K562 (cell line): ENCODE data around the gene MYCBP2. TPM values are rescaled to one million over a fixed set of nuclear protein-coding genes. Genes with fewer than 3 reads are reported as not detected.

Source experiments
- ATAC-seq: fragments of 200-7000 bp; cut with Tn5 transposase; 3 replicates; pipeline ENCODE4 v1.9.1; 2020; ENCODE audit warnings: moderate library complexity
- BruUV-seq: library from RNA; stranded (reverse); fragments of 400-500 nt; replicated peaks from 2 replicates; lab custom pipeline; 2021; lab: Mats Ljungman, UMichigan
- CTCF ChIA-PET: fragments of 300-600 bp; formaldehyde crosslinking; extraction: SDS; loops from one replicate; lab custom pipeline; 2021; ENCODE audit warnings: low intra/inter-chr PET ratio; lab: Yijun Ruan, JAX
- POLR2A ChIA-PET: fragments of 300-600, 350-650 bp; sonication (Branson Sonifier 250); formaldehyde crosslinking; extraction: SDS; loops from one replicate; lab custom pipeline; 2021; ENCODE audit warnings: antibody characterized with exemption, inconsistent platforms; lab: Yijun Ruan, JAX
- DNase-seq, 4 experiments: peaks; one replicate each; pipeline versions ENCODE4 v3.0.0 to v3.0.0-alpha.2; 2011 to 2018; ENCODE audit warnings: low spot score in 3 of 4, mixed read lengths in 3 of 4; ENCODE audit errors: extremely low read depth in 1 of 4
- FAIRE-seq: peaks from 2 replicates; lab custom pipeline; 2011; peaks lifted over from hg19 to GRCh38; lab: Jason Lieb, UNC
- H2AFZ ChIP-seq: 2 replicates; pipeline ENCODE4 v1.6.0; 2011; ENCODE audit warnings: low read depth, low read length, control low read depth, inconsistent platforms
- H3K27ac ChIP-seq: fragments of 200-600 bp; 3 replicates; pipeline ENCODE4 v1.8.0; 2011; ENCODE audit warnings: low read depth, mild to moderate bottlenecking, control low read depth, inconsistent platforms, low read length, moderate library complexity, mixed read lengths; ENCODE audit errors: extremely low read depth
- H3K27me3 ChIP-seq, 2 experiments: fragments of 300-600 bp in 1 of 2; 2 replicates in 1 of 2; 3 replicates in 1 of 2; pipeline versions ENCODE4 v1.6.0 to v1.8.0; 2011; ENCODE audit warnings: inconsistent platforms in 2 of 2, low read length in 2 of 2, mild to moderate bottlenecking in 1 of 2, mixed read lengths in 1 of 2, moderate library complexity in 1 of 2; ENCODE audit not compliant: control insufficient read depth in 2 of 2, insufficient read depth in 2 of 2
- H3K36me3 ChIP-seq: fragments of 300-600 bp; 3 replicates; pipeline ENCODE4 v1.8.0; 2011; ENCODE audit warnings: mild to moderate bottlenecking, low read length, inconsistent platforms; ENCODE audit not compliant: control insufficient read depth, insufficient read depth
- H3K4me1 ChIP-seq, 2 experiments: fragments of 200-600 bp in 1 of 2; replicated peaks in 1 of 2; 2 replicates in 1 of 2; 3 replicates in 1 of 2; pipeline versions ENCODE4 v1.5.1 to v1.8.0; 2011; ENCODE audit warnings: inconsistent platforms in 2 of 2, low read length in 2 of 2, mild to moderate bottlenecking in 1 of 2, mixed read lengths in 1 of 2, moderate library complexity in 1 of 2; ENCODE audit not compliant: control insufficient read depth in 2 of 2, insufficient read depth in 2 of 2
- H3K4me2 ChIP-seq: 2 replicates; pipeline ENCODE4 v1.6.1; 2011; ENCODE audit warnings: low read length, control low read depth, inconsistent platforms, mixed read lengths; ENCODE audit not compliant: insufficient read depth
- H3K4me3 ChIP-seq: fragments of 200-600 bp; sonication (generic), shearing (Covaris generic); 2 replicates; pipeline ENCODE4 v1.5.1; 2016; ENCODE audit warnings: control low read depth, inconsistent platforms
- H3K79me2 ChIP-seq: fragments of 200-600 bp; 3 replicates; pipeline ENCODE4 v1.8.0; 2011; ENCODE audit warnings: low read length, inconsistent platforms; ENCODE audit not compliant: control insufficient read depth, insufficient read depth
- H3K9ac ChIP-seq, 2 experiments: 2 replicates each; pipeline versions ENCODE4 v1.6.0 to v1.6.1; 2011; ENCODE audit warnings: low read depth in 2 of 2, low read length in 2 of 2, control low read depth in 1 of 2, inconsistent platforms in 1 of 2, mild to moderate bottlenecking in 1 of 2, mixed read lengths in 1 of 2; ENCODE audit not compliant: insufficient read depth in 1 of 2
- H3K9me1 ChIP-seq: one replicate; pipeline ENCODE4 v1.6.0; 2011; ENCODE audit warnings: inconsistent platforms, mild to moderate bottlenecking, low read length, moderate library complexity; ENCODE audit not compliant: control insufficient read depth, insufficient read depth
- H3K9me3 ChIP-seq: replicated peaks from 2 replicates; pipeline ENCODE4 v1.5.1; 2011; ENCODE audit warnings: low read depth, low read length, inconsistent platforms; ENCODE audit not compliant: control insufficient read depth, insufficient read depth
- H4K20me1 ChIP-seq: replicated peaks from 2 replicates; pipeline ENCODE4 v1.6.1; 2011; ENCODE audit warnings: low read length, inconsistent platforms, mixed read lengths; ENCODE audit not compliant: control insufficient read depth, insufficient read depth
- CCAR2 ChIP-seq: fragments of 200-400 bp; formaldehyde crosslinking; IDR thresholded peaks from 2 replicates; pipeline ENCODE4 v1.6.1; 2017; ENCODE audit warnings: mild to moderate bottlenecking, low read depth, low read length
- CEBPG ChIP-seq, 3 experiments: fragments of 200-800 bp in 1 of 3; sonication (Bioruptor generic) in 1 of 3; sonication (generic) in 1 of 3; formaldehyde crosslinking in 1 of 3; IDR thresholded peaks in 2 of 3; conservative IDR thresholded peaks in 1 of 3; 2 replicates each; pipeline versions ENCODE4 v1.6.1 to v1.8.0; 2016 to 2022; ENCODE audit warnings: missing compliant biosample characterization in 2 of 3, missing genetic modification characterization in 2 of 3, mild to moderate bottlenecking in 1 of 3, missing genetic modification reagents in 1 of 3
- CREB1 ChIP-seq, 2 experiments: sonication (generic) in 1 of 2; formaldehyde crosslinking in 1 of 2; IDR thresholded peaks; 2 replicates each; pipeline versions ENCODE4 v1.6.1 to v1.8.0; 2012 to 2022; ENCODE audit warnings: inconsistent platforms in 1 of 2, mild to moderate bottlenecking in 1 of 2, missing genetic modification reagents in 1 of 2, moderate library complexity in 1 of 2
- IRF2 ChIP-seq: sonication (generic); formaldehyde crosslinking; IDR thresholded peaks from 2 replicates; pipeline ENCODE4 v1.8.1; 2022; ENCODE audit warnings: mild to moderate bottlenecking, missing genetic modification reagents
- NFIX ChIP-seq: fragments of 250-450 bp; sonication (Bioruptor Pico); IDR thresholded peaks from 2 replicates; pipeline ENCODE4 v1.4.0; 2020; ENCODE audit warnings: low read depth, mild to moderate bottlenecking, moderate library complexity
- POLR2G ChIP-seq: fragments of 200-400 bp; formaldehyde crosslinking; IDR thresholded peaks from 2 replicates; pipeline ENCODE4 v1.6.1; 2017; ENCODE audit warnings: low read depth, mild to moderate bottlenecking, antibody characterized with exemption, low read length, moderate library complexity
- ZBED1 ChIP-seq: IDR thresholded peaks from 2 replicates; pipeline ENCODE4 v1.6.1; 2014
- ZNF143 ChIP-seq: sonication (generic); formaldehyde crosslinking; IDR thresholded peaks from 2 replicates; pipeline ENCODE4 v1.9.0; 2022; ENCODE audit warnings: mild to moderate bottlenecking, missing genetic modification reagents
- ZNF24 ChIP-seq: fragments of 450-650 bp; IDR thresholded peaks from 2 replicates; pipeline ENCODE4 v1.6.1; 2016
- ZNF398 ChIP-seq: fragments of 250-450 bp; sonication (Bioruptor Pico); IDR thresholded peaks from 2 replicates; pipeline ENCODE4 v1.8.0; 2021; ENCODE audit warnings: moderate library complexity, mild to moderate bottlenecking, inconsistent platforms
- ZNF407 ChIP-seq: fragments of 450-650 bp; IDR thresholded peaks from 2 replicates; pipeline ENCODE4 v1.6.1; 2016; ENCODE audit warnings: low read depth
- WGBS: fragments of 100-300 bp; shearing (Covaris generic); methylation state at CpG from one replicate; pipeline ENCODE4 v1.1.6; 2016; ENCODE audit warnings: low coverage, mixed read lengths; ENCODE audit not compliant: insufficient coverage; ENCODE audit errors: missing lambda C conversion rate; 5-methylcytosine and 5-hydroxymethylcytosine counted together
- in situ Hi-C: fragments of 300-500 bp; cut with MboI; formaldehyde crosslinking; loops from 4 replicates; pipeline ENCODE4 v1.15.0; 2018; ENCODE audit warnings: inconsistent platforms, mixed read lengths
- intact Hi-C: fragments of 100-400 bp; cut with micrococcal nuclease; formaldehyde crosslinking; loops from 2 replicates; pipeline ENCODE4 v1.14.2; 2022
- polyA plus RNA-seq, 8 experiments: library from polyadenylated mRNA; depleted of rRNA in 4 of 8; stranded (reverse) in 5 of 8; unstranded in 3 of 8; fragments of >200 nt; fragmentation: Nextera tagmentation in 2 of 8; fragmentation: Illumina TruSeq in 1 of 8; extraction: Ambion mirVana in 2 of 8; extraction: Trizol in 1 of 8; gene quantifications; 2 replicates each; pipeline versions ENCODE4 v1.2.1 to v1.2.3, GENCODE V29; 2011 to 2014; ENCODE audit warnings: inconsistent platforms in 1 of 8, missing spikeins in 1 of 8
- total RNA-seq, 7 experiments: library from RNA; depleted of rRNA in 6 of 7; stranded (reverse); fragments of >200 nt in 6 of 7; fragmentation: Illumina TruSeq in 2 of 7; extraction: Trizol in 2 of 7; gene quantifications; 2 replicates each; pipeline versions ENCODE4 v1.2.1 to v1.2.3, GENCODE V29; 2011 to 2021; ENCODE audit warnings: low replicate concordance in 1 of 7

Gene MYCBP2
- total and polyA plus RNA-seq, 9 of the 15 experiments (the other 6 are each of a cell fraction or from before 2014, with no cell fraction given) = 13.2 to 47.2 (median 28.9) TPM

- TF ChIP-seq ZNF398 (no peak), NFIX (CRISPR knock-in tag) (no peak)
Measured at GRCh38 chr13:77171451-77171850, 155.4 kb downstream of the MYCBP2 start (continued).

GRCh38 chr13:77168237-77168636 lies 158.7 kb downstream of the MYCBP2 start:
- Histone ChIP-seq H3K27me3 (no peaks in the 10 kb centered on the region), H3K27ac (no peak overlapping the region), H3K4me3 (no peak overlapping the region), H3K4me1 (no peaks in the 10 kb centered on the region), H3K9me3 (no peaks in the 10 kb centered on the region), H2AFZ (no peak overlapping the region), H3K36me3 (peaks cover 31% of the 10 kb centered on the region; the same call in 2 of the 3 replicates), H3K79me2 (no peaks in the 10 kb centered on the region), H3K9ac (no peak overlapping the region), H3K4me2 (no peak overlapping the region), H4K20me1 (no peaks in the 10 kb centered on the region), H3K9me1 (no peaks in the 10 kb centered on the region)
- intact Hi-C loops (no loop called here), in situ Hi-C loops (no loop called here)
- no peak for ATAC-seq
- BruUV-seq = no TSS peak
- CTCF ChIA-PET = no interaction called here
- 98% methylated on average over 6 of the region's 6 CpGs for WGBS
- DNase-seq = no peak
- POLR2A ChIA-PET = no interaction called here
- FAIRE-seq = no peak
- no peak for TF ChIP-seq ZNF143 (CRISPR knock-in tag)
- TF ChIP-seq ZNF407 = no peak
- no peak for TF ChIP-seq CCAR2
- no peak for TF ChIP-seq POLR2G
- TF ChIP-seq CREB1 (IDR thresholded peaks at IDR 0.05) = no peak
- no peak for TF ChIP-seq CREB1 (CRISPR knock-in tag; IDR thresholded peaks at IDR 0.05)
- no peak for TF ChIP-seq ZBED1
- no peak for TF ChIP-seq IRF2 (CRISPR knock-in tag)
- no peak for TF ChIP-seq CEBPG (CRISPR knock-in tag; IDR thresholded peaks at IDR 0.05)
- no peak for TF ChIP-seq CEBPG (tag; conservative IDR thresholded peaks at IDR 0.05 in 1 of 2, IDR thresholded peaks at IDR 0.05 in 1 of 2)
- TF ChIP-seq ZNF24 = no peak
